Heart left ventricle (tissue), 13 donors: ENCODE results near the gene LTBP2.

Source experiments
- POLR2A ChIP-seq, 2 donors: fragments of 450-650 bp; IDR thresholded peaks; one replicate each; pipeline ENCODE4 v1.6.1; 2017; ENCODE audit warnings: antibody characterized with exemption in 2 of 2, mild to moderate bottlenecking in 2 of 2, moderate library complexity in 2 of 2
- TF ChIP-seq, protein P1 (sequence below), 12 donors: fragments of 200-600 bp; sonication (generic) in 4 of 12; IDR thresholded peaks; one replicate each; pipeline versions ENCODE4 v1.5.0 to v1.8.0; 2018 to 2022; ENCODE audit warnings: antibody characterized with exemption in 12 of 12, mild to moderate bottlenecking in 5 of 12
- donor health status: ischemic (EF 13 %, LVEDD 7.1; RV severe dilation, severe dysfunction).
- donor health status: DM: no; HTN: yes; CAD: no.
- donor health status: DM: no; HTN: no; CAD: no.
- donor health status: ischemic (EF 25% LVEDD 6.9; RV normal size, moderate dysfunction).
- donor health status: ischemic (EF 25% LVEDD 5.7; RV mildly dilated, moderate dysfunction).
- donor health status: ischemic (EF 35%, LVEDD 5.7; RV mildly dilated, moderate dysfunction).
- donor health status: nonischemic (EF 11% LVEDD 7.7; RV severe dilation, severe dysfunction).
- donor health status: DM: yes; HTN: yes; CAD: no.
- donor health status: PGD.
- donor health status: ischemic (EF 29% LVEDD 5.4; RV normal size, mild dysfunction).
- donor health status: nonischemic (EF 23%, LVEDD 6.1; RV moderate dilation, normal function).

DNA sequence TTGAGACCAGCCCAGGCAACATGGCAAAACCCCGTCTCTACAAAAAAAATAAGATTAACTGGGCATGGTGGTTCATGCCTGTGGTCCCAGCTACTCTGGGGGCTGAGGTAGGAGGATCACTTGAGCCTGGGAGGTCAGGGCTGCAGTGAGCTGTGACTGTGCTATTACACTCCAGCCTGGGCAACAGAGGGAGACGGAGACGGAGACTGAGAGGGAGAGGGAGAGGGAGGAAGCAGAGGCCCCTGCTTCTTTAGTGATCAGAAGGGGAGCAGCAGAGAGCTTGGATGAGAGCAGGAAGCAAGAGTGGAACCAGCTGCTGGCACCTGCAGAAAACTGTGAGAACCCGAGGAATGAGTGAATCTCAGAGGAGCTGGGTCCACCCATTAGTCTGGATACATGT is 72.5 kb downstream of the LTBP2 start:
- no peak for TF ChIP-seq POLR2A (IDR thresholded peaks at IDR 0.05)
- TF ChIP-seq, protein P1, sequence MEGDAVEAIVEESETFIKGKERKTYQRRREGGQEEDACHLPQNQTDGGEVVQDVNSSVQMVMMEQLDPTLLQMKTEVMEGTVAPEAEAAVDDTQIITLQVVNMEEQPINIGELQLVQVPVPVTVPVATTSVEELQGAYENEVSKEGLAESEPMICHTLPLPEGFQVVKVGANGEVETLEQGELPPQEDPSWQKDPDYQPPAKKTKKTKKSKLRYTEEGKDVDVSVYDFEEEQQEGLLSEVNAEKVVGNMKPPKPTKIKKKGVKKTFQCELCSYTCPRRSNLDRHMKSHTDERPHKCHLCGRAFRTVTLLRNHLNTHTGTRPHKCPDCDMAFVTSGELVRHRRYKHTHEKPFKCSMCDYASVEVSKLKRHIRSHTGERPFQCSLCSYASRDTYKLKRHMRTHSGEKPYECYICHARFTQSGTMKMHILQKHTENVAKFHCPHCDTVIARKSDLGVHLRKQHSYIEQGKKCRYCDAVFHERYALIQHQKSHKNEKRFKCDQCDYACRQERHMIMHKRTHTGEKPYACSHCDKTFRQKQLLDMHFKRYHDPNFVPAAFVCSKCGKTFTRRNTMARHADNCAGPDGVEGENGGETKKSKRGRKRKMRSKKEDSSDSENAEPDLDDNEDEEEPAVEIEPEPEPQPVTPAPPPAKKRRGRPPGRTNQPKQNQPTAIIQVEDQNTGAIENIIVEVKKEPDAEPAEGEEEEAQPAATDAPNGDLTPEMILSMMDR (IDR thresholded peaks at IDR 0.05), result no peak
